Heart right ventricle (tissue), 16 donors: ENCODE measurements around the gene TEX29. TPM values are rescaled to one million over a fixed set of nuclear protein-coding genes. Genes with fewer than 3 reads are reported as not detected.

Experiments
- ATAC-seq, 8 donors: fragments of 200-7000 bp; cut with Tn5 transposase; one replicate each; pipeline ENCODE4 v1.9.1; 2020; ENCODE audit warnings: mild to moderate bottlenecking in 8 of 8, moderate library complexity in 8 of 8, moderate number of reproducible peaks in 1 of 8
- DNase-seq, 2 donors: peaks; one replicate each; pipeline ENCODE4 v3.0.0-alpha.2; 2020
- H3K27ac ChIP-seq, 10 donors: fragments of 200-600 bp; sonication (generic) in 2 of 10; one replicate each; pipeline versions ENCODE4 v1.5.0 to v1.8.0; 2020 to 2022; ENCODE audit warnings: mild to moderate bottlenecking in 3 of 10
- H3K27me3 ChIP-seq, 7 donors: fragments of 200-600 bp; one replicate each; pipeline ENCODE4 v1.8.0; 2021 to 2022; ENCODE audit warnings: mild to moderate bottlenecking in 2 of 7
- H3K36me3 ChIP-seq, 9 donors: fragments of 200-600 bp; sonication (generic) in 1 of 9; one replicate each; pipeline versions ENCODE4 v1.5.0 to v1.8.0; 2020 to 2022; ENCODE audit warnings: mild to moderate bottlenecking in 2 of 9
- H3K4me1 ChIP-seq, 9 donors: fragments of 200-600 bp; sonication (generic) in 1 of 9; one replicate each; pipeline versions ENCODE4 v1.5.0 to v1.8.0; 2020 to 2022; ENCODE audit warnings: mild to moderate bottlenecking in 4 of 9
- H3K4me3 ChIP-seq, 10 donors: fragments of 200-600 bp; sonication (generic) in 2 of 10; one replicate each; pipeline versions ENCODE4 v1.5.0 to v1.8.0; 2020 to 2022; ENCODE audit warnings: mild to moderate bottlenecking in 7 of 10, moderate library complexity in 2 of 10
- H3K9me3 ChIP-seq, 11 donors: fragments of 200-600 bp in 10 of 11; sonication (generic) in 2 of 11; one replicate each; pipeline versions ENCODE4 v1.5.0 to v1.8.0; 2013 to 2022; ENCODE audit warnings: mild to moderate bottlenecking in 2 of 11, control low read depth in 1 of 11, moderate library complexity in 1 of 11
- CTCF ChIP-seq, 9 donors: fragments of 200-600 bp; sonication (generic) in 2 of 9; IDR thresholded peaks; one replicate each; pipeline versions ENCODE4 v1.5.0 to v1.8.0; 2021 to 2022; ENCODE audit warnings: antibody characterized with exemption in 9 of 9, mild to moderate bottlenecking in 5 of 9, moderate library complexity in 1 of 9
- WGBS, 2 donors: extraction: QIAGEN DNeasy Blood & Tissue Kit; methylation state at CpG; one replicate each; pipeline ENCODE4 v1.1.7; 2013; ENCODE audit warnings: inconsistent platforms in 1 of 2; 5-methylcytosine and 5-hydroxymethylcytosine counted together
- intact Hi-C, 10 donors: fragments of 100-400 bp; cut with DNase I; formaldehyde crosslinking; loops; one replicate each; pipeline versions ENCODE4 v1.11.1 to v1.14.2; 2022
- polyA plus RNA-seq, 2 donors: library from polyadenylated mRNA; stranded (reverse); fragments of 200-250 nt; gene quantifications; one replicate each; pipeline ENCODE4 v1.2.3, GENCODE V29; 2013
- total RNA-seq, 10 donors: library from RNA; stranded (reverse); fragmentation: NEBNext Ultra II Directional in 3 of 10; extraction: Animal tissue kit (Norgen Biotek cat#: 25700) in 3 of 10; gene quantifications; one replicate each; pipeline versions ENCODE4 v1.2.1 to v1.2.4, GENCODE V29; 2021 to 2023
- donor health status: Arrhythmogenic right ventricular cardiomyopathy.
- donor health status: ischemic (EF 13 %, LVEDD 7.1; RV severe dilation, severe dysfunction).
- donor health status: healthy with polysubstance abuse.
- donor health status: DM: no; HTN: yes; CAD: no.
- donor health status: DM: no; HTN: no; CAD: no.
- donor health status: ischemic (EF 25% LVEDD 6.9; RV normal size, moderate dysfunction).
- donor health status: ischemic (EF 25% LVEDD 5.7; RV mildly dilated, moderate dysfunction).
- donor health status: healthy.
- donor health status: DM: yes; HTN: yes; CAD: no.
- donor health status: Ischemic cardiomyopathy.
- donor health status: ischemic (EF 35%, LVEDD 5.7; RV mildly dilated, moderate dysfunction).
- donor health status: nonischemic (EF 11% LVEDD 7.7; RV severe dilation, severe dysfunction).
- donor health status: DM: yes; HTN: yes; CAD: no.
- donor health status: PGD.
- donor health status: ischemic (EF 29% LVEDD 5.4; RV normal size, mild dysfunction).
- donor health status: nonischemic (EF 23%, LVEDD 6.1; RV moderate dilation, normal function).

The TEX29 gene
- total and polyA plus RNA-seq, 12 donors: 0.22 to 1.1 (median 0.42) TPM; not detected in 6

GRCh38 chr13:111368091-111368490 is 47.6 kb downstream of the TEX29 start:
- Histone ChIP-seq H3K27me3 (peaks cover 0 to 17% (median 4%) of the 10 kb centered on the region in 7 donors), H3K27ac (no peak overlapping the region), H3K4me1 (no peaks in the 10 kb centered on the region), H3K9me3 (no peaks in the 10 kb centered on the region), H3K36me3 (no peaks in the 10 kb centered on the region), H3K4me3 (no peak overlapping the region)
- ATAC-seq: no peak
- DNase-seq: no peak
- intact Hi-C loops: no loop called here
- no peak for TF ChIP-seq CTCF (IDR thresholded peaks at IDR 0.05)
- 84 to 86% methylated on average over 4 of the region's 4 CpGs for WGBS, 2 donors

DNA sequence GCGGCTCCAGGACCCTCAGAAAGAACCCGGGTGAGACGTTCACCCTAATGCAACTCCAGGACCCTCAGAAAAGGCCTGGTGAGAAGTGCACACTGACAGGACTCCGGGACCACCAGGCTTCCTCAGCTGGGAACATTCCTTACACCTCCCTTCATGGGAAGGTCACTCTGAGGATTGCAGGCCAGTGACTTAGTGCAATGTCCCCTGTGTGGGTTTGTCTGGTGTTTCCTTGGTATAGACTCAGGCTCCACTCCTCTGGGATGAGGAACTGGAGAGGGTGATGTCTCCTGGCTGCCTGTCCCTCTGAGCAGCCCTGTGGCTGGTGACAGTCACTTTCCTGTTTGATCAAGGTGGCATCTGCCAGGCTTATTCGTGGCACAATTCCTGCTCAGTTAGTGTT is 49.7 kb downstream of the TEX29 start:
- peaks cover 0 to 5% (median 0%) of the 10 kb centered on the region in 7 donors for H3K27me3 ChIP-seq
- 86% methylated on average over 5 of the region's 5 CpGs for WGBS, 2 donors

DNA sequence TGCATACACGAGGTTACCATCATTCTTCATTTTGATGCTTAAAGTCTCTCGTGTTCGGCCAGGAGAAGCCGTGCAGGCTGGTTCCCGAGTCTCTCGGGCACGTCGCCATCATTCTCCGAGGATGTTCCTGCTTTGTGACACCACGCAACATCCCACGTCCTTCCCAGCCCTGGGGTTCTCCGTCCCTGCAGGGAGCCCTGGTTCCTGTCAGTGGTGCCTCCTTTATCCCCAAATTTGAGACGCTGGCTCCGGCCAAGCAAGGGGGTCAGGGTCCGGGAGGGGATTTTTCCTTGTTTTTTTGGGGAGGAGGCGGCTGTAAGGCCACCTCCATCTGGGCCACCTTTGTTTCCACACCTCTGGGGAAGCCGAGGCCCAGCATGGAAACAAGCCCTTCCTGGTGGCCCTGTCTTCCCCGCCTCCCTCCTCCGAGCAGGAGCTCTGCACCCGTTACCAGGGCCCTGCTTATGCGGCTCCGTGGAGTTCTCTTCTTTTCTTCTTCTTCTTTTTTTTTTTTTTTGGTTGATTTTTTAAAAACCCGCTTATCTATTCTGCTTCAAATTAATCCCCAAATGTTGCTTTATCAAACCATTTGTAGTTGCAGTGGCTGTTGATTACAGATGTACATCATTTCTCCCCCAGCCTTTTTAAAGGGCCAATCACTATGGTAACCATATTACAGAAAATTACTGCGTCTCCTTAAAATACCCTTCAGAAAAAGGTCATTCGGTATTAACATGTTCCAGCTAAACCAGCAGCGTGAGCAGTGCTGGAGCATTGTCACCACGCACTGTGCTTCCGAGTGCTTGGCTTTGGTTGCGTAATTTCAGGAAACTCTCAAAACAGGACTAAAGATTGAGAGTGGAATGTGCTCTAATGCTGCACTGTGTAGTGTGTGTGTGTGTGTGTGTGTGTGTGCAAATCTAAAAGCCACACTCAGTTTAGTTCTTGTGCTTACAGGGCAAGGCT is 50.4 kb downstream of the TEX29 start:
- H3K36me3 ChIP-seq: no peaks in the 10 kb centered on the region
- H3K9me3 ChIP-seq: no peaks in the 10 kb centered on the region
- no peaks in the 10 kb centered on the region for H3K4me1 ChIP-seq
- intact Hi-C loops: no loop called here
- TF ChIP-seq CTCF (IDR thresholded peaks at IDR 0.05): no peak
- DNase-seq (no peak), ATAC-seq (no peak)
- WGBS, 2 donors: 86 to 90% methylated on average over 29 of the region's 29 CpGs
- no peaks in the 10 kb centered on the region for H3K27me3 ChIP-seq
- no peak overlapping the region for H3K27ac ChIP-seq
- H3K4me3 ChIP-seq: no peak overlapping the region

More for the DNA sequence above, 49.7 kb downstream of the TEX29 start:
- ATAC-seq: no peak
- no peak for DNase-seq
- Histone ChIP-seq H3K9me3 (no peaks in the 10 kb centered on the region), H3K27ac (no peak overlapping the region), H3K4me3 (no peak overlapping the region), H3K36me3 (no peaks in the 10 kb centered on the region), H3K4me1 (no peaks in the 10 kb centered on the region)
- TF ChIP-seq CTCF (IDR thresholded peaks at IDR 0.05): no peak
- intact Hi-C loops: no loop called here

DNA sequence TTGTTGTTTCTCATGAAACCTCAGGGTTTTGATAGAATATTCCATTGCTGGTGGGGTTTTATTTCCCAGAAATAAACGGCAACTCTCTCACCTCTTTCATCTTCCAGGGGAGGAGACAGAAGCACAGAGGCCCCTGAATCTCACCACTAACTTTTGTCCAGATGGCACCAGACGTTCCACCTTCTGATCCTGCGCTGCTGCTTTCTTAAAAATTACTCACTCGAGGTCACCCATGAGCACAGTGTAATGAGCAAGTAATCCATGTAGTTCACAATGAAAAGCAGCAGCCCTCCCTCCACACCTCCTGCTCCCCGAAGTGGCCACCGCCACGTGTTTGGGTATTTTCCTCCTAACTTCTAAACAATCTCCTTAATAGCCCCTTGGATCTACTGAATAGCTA is 51.3 kb downstream of the TEX29 start:
- Histone ChIP-seq H3K4me1 (no peaks in the 10 kb centered on the region), H3K9me3 (no peaks in the 10 kb centered on the region), H3K27me3 (no peaks in the 10 kb centered on the region), H3K4me3 (no peak overlapping the region), H3K27ac (no peak overlapping the region), H3K36me3 (no peaks in the 10 kb centered on the region)
- 80 to 84% methylated on average over 7 of the region's 7 CpGs for WGBS, 2 donors
- intact Hi-C loops: no loop called here
- ATAC-seq: no peak
- TF ChIP-seq CTCF (IDR thresholded peaks at IDR 0.05): no peak
- DNase-seq: no peak
